HG03457 (cell line): Measurements from ENCODE around the gene MPRIP.
A peak's percentile ranks its signal among the peaks of the same experiment; 100 is the strongest.

Source experiments
- ATAC-seq: cut with Tn5 transposase; IDR thresholded peaks from one replicate; pipeline ENCODE4 v1.9.1; 2021; ENCODE audit warnings: moderate number of reproducible peaks; ENCODE audit not compliant: unreplicated experiment

Gene MPRIP

DNA sequence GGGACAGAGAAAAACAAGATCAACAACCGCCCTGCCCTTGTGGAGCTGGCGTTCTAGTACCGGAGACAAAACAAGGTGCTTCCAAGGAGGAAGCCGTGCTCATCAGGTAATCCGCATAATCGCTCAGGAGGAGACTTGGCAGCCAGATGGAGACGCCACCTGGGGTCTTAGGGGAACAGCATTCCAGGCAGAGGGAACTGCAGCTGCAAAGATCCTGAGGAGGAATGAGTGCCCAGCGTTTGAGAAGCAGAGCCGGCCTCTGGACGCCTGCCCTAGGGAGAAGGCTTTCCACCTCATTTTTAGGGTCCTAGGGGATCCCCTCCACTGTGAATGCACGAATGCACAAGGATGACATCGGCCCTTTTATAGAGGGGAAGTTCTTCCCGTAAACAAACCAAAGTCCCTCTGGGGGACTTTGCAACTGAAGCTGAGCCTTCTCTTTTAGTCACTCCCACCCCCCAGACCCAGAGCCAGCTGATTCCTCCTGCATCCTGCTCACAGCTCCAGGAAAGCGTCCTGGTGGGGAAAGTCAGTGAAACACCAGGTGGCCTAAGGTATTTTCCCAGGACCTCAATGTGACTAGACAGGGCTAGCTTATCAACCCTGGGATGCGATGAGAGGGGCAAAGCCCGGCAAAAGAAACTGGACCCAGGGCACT is 13.2 kb upstream of the MPRIP start:
- ATAC-seq = no peak

DNA sequence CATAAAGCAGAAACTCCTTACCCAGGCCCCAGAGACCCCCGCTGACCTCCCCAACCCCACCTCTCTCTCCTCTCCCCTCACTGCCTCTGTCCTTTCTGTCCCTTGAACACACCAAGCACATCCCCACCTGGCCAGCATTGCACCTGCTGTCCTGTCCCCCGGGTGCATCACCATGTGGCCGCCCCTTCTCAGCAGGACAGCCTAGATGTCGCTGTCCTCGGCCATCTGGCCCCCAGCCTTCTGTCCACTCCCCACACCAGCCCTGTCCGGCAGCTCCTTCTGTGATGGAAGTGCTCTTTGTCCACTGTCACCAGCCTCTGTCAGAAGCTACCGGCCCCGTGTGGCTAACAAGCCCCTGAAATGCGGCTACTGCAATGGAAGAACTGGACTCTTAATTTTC is 12.3 kb upstream of the MPRIP start:
- ATAC-seq = no peak

DNA sequence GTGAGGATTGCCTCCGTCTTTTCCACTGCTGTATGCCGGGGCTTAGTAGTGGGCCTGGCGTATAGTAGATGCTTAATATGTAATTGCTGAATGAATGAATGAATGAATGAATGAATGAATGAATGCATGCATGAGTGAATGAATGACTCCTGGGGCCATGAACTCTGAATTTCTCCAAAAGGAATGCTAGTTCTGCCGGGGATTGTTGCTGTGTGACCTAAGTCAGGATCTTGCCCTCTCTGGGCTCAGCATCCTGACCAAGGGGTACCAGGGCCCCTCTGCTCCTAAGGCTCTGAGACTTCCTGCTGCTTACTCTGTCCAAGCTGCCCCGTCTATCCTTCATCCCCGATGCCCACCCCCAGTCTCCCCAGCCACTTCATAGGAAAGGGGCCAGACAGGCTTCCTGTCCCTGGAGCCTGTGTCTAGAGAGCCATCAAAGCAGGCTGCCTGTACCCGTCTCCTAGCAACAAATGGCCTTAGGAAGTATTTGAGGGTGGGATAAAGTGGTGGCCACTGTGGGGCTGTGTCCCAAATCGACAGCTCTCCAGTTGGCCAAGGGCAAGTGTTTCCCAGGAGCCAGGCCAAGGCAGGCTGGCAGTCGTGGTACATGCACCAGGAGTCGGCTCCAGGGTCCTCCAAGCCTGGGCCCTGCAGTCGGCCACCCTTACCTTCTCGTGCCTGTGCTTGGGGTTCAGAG is 11.6 kb upstream of the MPRIP start:
- no peak for ATAC-seq

DNA sequence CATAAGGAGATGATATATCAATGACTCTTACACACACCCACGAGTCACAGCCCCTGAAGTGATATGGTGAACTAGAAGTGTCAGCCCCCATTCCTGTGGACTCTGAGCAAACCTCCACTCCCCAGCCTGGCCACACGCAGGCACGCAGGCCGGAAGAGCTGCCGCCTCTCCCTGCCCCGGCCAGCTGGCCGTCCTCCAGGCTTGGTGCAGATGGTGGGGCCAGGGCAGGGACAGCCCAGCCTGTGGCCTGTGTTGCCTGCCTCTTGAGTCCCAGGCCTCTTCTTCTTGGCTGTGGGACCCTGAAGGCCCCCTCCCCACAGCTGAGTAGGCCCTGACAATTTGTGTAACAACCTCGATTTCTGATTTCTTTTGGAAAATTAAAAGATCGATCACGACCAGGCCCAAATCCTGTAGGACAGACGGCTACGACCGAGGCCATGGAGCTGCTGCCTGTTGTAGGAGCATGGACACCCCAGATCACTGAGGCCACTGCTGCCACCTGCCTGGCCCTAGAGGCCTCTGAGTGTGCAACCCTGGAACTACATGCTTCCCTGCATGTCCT is 10.0 kb upstream of the MPRIP start:
- ATAC-seq = no peak

DNA sequence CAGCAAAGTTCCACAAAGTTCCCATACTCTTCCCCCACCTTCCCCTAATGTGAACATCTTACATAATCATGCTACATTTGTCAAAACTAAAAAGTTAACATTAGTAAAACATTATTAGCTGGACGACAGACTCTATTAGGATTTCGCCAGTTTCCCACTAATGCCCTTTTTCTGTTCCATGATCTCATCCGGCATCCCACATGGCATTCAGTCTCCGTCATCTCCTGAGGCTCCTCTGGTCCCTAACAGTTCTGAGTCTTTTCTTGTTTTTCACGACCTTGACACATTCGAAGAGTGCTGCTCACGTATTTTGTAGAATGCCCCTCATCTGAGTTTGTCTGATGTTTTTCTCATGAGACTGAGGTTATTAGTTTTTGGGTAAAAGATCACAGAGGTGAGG is 8.8 kb upstream of the MPRIP start:
- no peak for ATAC-seq

DNA sequence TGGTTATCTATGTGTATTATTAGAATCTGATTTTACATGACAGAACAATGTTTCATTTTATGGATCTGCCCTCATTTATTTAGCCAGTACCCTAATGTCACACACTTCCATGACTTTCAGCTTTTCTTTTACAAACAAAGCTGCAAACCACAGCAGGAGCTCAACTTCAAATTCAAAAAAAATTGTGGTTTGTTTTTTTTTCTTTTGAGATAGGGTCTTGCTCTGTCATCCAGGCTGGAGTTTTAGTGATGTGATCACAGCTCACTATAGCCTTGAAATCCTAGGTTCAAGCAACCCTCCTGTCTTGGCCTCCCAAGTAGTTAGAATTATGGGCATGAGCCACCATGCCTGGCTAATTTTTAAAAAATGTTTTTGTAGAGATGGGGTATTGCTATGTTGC is 8.2 kb upstream of the MPRIP start:
- ATAC-seq = no peak

DNA sequence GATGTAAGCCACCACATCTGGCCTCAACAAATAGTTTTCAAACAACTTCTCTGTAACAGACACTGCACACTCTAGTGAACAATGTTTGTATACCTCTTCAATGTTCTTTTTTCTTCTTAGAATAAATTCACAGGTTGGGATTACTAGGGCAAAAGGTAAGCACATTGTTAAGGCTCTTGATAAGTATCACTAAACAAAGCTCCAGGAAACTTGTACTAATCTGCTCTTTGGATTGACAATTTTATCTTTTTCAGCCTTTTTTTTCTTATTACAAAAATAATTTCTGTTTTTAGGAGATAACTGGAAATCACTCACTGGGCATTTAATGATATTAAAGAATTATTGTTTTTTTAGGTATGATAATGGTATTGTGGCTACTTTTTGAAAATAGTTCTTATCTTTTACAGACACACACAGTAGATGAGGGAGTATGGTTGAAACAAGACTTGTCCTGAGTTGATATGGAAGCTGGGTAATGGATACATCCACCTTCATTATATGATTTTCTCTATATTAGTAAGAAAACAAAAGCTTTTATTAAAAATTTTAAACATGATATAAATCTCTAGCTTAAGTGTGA is 7.7 kb upstream of the MPRIP start:
- ATAC-seq = no peak

DNA sequence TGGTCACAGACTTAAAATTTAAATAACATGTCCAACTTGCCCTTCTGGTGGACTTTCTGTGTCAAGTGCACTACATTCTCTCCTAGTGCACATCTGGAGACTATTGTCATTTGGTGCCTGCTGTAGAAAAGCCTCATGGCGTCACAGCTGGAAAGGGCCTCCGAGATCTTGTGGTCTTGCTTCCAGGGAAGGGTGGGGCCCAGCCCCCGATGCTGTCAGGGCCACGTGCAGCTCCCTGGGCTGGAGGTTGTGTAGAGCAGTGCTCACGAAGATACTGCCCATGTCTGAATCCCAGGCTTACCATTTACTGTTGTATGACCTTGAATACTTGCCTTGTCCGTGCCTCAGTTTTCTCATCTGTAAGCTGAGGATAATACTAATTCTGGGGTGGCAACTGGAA is 6.8 kb upstream of the MPRIP start:
- no peak for ATAC-seq

DNA sequence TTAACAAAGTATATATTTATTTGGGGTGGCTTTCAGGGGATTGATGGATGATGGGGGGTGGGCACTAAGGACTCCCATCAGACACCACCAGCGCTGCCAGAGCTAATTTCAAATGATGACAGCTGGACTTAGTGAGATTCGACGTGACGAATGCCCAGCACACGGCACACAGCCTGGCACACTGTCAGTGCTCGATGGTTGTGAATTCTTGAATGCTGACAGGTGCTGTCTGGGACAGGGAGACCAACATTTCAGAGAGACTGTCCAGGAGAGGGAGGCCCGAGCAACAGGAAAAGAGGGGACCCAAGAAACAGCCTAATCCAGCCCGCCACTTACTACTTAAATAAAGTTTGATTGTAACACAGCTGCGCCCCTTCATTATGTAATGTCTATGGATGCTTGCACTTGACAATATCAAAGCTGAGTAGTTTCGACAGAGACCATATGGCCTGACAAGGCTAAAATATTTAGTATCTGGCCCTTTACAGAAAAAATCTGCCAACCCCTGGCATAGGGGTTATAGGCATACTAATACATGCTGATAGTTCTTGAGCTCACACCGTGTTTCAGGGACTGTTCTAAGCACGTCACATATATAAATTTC is 6.2 kb upstream of the MPRIP start:
- no peak for ATAC-seq

DNA sequence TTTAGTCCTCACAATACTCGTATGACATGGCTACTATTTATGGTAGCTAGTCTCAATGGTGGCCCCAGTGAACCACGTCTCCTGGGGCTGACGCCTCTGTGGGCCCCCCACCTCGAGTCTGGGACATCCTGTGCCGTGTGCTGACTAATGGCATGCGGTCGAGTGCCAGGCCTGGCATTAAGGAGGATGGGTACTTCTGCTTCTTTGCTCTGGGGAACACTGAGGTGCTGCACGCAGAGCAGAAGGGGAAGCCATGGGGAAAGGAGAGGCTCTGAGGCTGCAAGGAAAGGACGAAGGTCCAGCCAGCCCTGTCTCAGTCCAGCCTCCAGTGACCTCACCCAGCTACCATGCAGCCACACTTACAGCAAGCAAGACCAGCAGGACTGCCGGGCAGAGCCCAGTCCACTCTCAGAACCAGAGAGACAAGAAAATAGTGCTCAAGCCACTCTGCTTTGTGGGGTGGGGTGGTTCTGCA is 5.7 kb upstream of the MPRIP start:
- no peak for ATAC-seq

DNA sequence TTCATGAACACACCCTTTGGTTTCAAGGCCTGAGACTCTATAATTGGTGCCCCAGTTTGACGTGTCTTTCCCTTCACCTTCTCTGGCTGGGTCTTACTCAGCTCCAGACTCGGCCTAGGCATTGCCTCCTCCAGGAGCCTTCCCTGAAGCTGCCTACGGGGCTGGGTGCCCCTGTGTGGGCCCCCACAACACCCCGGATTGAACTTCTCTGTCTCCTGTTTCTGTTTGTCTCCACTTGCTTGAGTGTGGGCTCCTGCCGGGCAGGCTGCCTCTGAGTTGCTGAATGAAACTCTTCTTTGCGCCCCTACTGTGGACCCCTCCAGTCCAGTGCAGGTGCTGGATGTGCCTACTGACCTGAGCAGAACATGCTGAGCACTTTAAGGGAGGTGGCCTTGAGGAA is 2.3 kb upstream of the MPRIP start:
- no peak for ATAC-seq

DNA sequence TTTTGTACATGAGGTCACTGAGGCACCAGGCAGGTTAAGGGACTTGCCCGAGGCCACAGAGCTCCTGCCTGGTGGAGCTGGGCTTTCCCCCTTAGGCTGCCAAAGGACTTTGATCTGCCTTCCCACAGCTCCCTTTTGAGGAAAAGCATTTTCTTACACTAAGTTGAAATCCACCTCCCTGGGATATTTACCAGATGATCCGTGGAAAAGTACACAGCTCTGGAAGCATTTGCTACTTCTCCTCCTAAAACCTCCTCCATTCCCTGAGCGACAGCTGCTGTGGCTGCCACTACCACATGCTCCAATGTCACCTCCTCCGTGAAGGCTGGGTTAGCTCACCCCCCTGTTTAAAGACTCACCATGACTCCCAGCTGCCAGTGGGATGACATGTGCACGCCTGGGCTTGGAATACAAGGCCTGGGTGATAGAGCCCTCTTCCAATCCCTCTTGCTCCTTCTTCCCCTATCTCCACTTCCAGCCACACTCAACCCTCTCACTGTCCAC is 1.2 kb upstream of the MPRIP start:
- ATAC-seq = no peak

DNA sequence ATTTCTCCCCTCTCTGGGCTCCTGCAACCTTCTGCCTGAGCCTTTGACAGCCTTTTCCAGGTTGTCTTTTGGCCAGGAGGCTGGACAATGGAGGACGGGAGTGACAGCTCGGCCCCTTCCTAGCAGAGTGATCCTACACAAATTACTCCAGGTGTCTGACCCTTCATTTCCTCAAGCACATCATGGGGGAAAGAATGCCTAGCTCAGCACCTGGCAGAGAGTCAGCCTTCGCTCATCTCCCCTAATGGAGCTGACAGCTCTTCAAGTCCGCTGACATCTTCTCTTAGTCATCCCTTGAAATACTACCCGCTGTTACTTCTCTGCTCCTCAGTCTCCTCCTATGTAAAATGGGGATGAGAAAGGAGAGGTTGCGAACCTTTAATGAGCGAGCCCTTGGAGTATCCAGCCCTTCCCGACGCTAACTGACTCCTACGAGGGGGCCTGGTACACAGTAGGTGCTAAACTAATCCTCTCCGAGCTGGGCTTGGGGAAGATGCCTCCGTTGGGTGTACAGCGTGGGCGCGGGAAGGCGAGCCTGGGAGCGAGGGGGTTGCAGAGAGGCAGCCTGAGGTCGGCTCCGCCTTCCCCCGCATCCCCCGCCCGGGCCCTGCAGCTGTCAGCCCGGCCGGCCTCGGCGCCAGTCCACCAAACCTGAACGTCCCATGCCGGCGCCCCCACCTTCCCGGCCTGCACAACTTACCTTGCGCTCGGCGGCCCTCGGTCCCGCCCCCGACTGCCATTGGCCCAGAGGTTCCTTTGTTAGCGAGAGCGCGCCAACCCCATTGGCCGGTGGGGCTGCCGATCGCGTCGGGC is 480 bp upstream of the MPRIP start:
- peak; percentile 86 for ATAC-seq

DNA sequence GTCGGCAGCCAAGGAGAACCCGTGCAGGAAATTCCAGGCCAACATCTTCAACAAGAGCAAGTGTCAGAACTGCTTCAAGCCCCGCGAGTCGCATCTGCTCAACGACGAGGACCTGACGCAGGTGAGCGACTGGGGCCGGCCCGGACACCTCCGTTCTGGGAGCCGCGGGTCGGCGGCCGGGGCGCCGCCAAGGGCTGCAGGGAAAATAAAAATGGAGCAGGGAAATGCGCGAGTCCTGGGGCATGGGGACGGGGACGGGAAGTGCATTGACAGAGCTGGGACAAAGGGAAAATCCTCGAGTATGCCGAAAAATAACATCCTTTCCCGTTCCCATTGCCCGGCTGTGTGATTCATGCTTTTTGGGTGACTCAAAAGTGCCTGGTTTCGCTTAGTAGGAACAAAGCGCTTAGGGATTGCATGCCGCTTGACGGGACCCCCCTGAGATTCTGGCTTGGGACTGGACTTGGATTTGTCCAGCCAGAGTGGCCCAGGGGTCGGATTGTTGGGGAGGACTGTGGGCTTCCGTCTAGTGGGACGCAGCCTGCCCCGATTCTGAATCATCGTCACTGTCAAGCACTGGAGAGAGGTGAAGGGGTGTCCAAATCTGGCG is 699 bp downstream of the MPRIP start:
- no peak for ATAC-seq

DNA sequence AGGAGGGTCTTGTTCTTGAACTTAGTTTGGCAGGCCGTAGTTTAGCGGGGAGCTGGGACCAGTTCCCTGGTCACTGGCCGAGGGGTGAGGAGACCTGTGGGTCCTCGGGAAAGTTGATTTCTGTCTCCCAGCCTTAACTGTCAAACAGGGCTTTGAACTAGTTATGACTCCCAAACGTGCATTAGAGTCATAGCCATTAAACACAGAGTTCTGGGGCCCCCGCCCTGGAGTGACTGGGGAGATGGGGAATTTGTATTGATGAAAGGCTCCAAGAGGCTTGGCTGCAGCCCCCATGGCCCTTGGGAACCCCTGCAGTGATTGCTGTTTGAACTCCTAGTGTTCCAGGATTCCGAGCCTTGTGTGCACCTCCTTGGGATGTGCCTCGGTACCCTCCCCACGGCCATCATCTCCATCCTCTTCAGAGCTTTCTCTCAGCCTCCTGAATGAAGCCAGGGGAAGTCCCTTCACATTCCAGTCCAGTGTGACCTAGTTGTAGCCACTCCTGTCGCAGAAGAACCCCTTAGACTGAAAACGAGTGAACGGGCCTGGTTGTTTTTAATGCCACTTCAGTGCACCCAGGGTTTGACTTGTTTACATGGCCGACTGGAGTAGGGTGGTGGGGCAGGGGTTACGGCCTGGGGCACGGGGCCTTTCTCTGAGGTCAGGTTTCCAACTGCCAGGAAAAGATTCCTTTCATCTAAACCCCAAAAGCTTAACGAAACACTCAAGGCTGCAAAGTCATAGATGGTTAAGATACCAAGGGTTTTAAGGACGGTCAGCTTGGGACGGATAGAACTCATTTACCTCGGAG is 1.4 kb downstream of the MPRIP start:
- ATAC-seq = no peak

DNA sequence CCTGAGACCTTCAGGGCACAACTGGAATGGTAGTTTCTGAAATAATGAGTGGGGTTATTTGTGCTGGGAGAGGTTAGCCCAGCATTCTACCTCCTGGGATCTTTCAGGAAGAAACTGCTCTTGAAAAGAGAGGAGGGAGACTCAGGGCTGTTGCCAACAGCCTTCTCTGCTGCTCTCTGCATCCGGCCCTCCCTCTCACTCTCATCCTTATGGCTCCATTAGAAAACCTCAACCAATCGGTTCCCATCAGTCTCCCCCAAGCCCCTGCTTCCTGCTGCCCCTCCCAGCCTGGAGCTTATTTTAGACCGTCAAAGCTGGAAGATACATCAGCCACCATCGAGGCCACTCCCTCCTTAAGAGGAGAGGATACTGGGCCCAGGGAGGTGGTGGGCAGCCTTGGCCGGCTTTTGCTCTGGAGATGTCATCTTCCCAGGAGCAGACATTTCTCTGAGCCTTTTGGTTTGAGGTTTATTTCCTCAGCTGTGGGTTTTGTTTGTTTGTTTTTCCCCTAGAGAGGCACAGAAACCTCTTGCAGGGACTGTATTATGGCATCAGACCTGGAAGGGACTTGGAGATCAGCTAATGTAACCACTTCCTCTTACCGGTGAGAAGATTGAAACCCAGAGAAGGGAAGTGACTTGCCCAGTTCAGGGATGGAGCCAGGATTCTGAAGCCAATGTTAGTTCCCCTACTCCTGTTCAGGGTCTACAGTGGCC is 2.7 kb downstream of the MPRIP start:
- no peak for ATAC-seq

DNA sequence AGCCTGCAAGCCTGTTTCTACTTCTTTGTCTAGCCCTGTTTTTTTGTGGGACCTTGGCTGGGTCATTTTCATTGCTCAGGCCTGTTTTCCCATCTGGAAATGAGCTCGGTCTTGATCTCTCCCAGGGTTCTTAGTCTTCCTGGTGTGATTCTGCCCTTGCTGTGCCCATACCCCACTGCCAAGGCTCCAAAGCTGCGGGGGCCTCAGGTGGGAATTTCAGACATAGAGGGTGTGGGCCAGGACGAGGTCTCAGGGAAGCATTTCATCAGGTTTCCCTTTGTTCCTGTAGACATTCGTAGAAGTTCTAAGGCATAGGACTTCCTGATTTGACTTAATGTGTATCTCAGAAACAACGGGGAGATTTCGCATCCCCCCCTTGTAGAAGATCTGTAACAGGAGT is 5.8 kb downstream of the MPRIP start:
- ATAC-seq = no peak
